PC-9 (cell line): ENCODE measurements around the gene ELMO1. TPM values are rescaled to one million over a fixed set of nuclear protein-coding genes. Genes with fewer than 3 reads are reported as not detected.

Experiments
- BruUV-seq: library from RNA; stranded (reverse); fragments of 400-500 nt; replicated peaks from 2 replicates; lab custom pipeline; 2021; lab: Mats Ljungman, UMichigan
- CTCF ChIA-PET: fragments of 300-600 bp; sonication (Branson Sonifier 250); formaldehyde crosslinking; loops from one replicate; lab custom pipeline; 2022; ENCODE audit warnings: antibody characterized with exemption; lab: Charles Lee
- POLR2A ChIA-PET: fragments of 300-600 bp; sonication (Branson Sonifier 250); formaldehyde crosslinking; loops from one replicate; lab custom pipeline; 2022; ENCODE audit warnings: antibody characterized with exemption; ENCODE audit not compliant: unreplicated experiment; lab: Charles Lee
- DNase-seq, 2 experiments: peaks; one replicate each; pipeline versions ENCODE4 v3.0.0 to v3.0.0-alpha.2; 2015 to 2022; ENCODE audit warnings: mixed read lengths in 1 of 2
- H2AFZ ChIP-seq: fragments of 200-600 bp; sonication (generic); 2 replicates; pipeline ENCODE4 v1.8.1; 2017; ENCODE audit warnings: antibody characterized with exemption
- H3F3A ChIP-seq: fragments of 200-600 bp; sonication (generic); 2 replicates; pipeline ENCODE4 v1.8.1; 2017; ENCODE audit warnings: antibody characterized with exemption, mild to moderate bottlenecking, low read depth; ENCODE audit not compliant: insufficient read depth
- H3K27ac ChIP-seq: fragments of 200-600 bp; sonication (generic); 2 replicates; pipeline ENCODE4 v1.6.1; 2016; ENCODE audit warnings: mixed run types
- H3K27me3 ChIP-seq: fragments of 200-600 bp; sonication (generic); 2 replicates; pipeline ENCODE4 v1.6.1; 2016; ENCODE audit warnings: low read depth, mixed run types; ENCODE audit not compliant: insufficient read depth
- H3K36me3 ChIP-seq: fragments of 200-600 bp; sonication (generic); 2 replicates; pipeline ENCODE4 v1.6.1; 2016; ENCODE audit warnings: low read depth, mixed run types
- H3K4me1 ChIP-seq: fragments of 200-600 bp; sonication (generic); replicated peaks from 2 replicates; pipeline ENCODE4 v1.6.1; 2016; ENCODE audit warnings: mixed run types; ENCODE audit not compliant: insufficient read depth
- H3K4me2 ChIP-seq: fragments of 200-600 bp; sonication (generic); 2 replicates; pipeline ENCODE4 v1.6.1; 2017; ENCODE audit warnings: mixed run types
- H3K4me3 ChIP-seq: fragments of 200-600 bp; sonication (generic); 2 replicates; pipeline ENCODE4 v1.6.1; 2016; ENCODE audit warnings: mixed run types
- H3K79me2 ChIP-seq: fragments of 200-600 bp; sonication (generic); 2 replicates; pipeline ENCODE4 v1.6.1; 2017; ENCODE audit warnings: low read depth, mixed run types
- H3K9me2 ChIP-seq: fragments of 200-600 bp; sonication (generic); 2 replicates; pipeline ENCODE4 v1.8.1; 2017; ENCODE audit warnings: mild to moderate bottlenecking; ENCODE audit not compliant: insufficient read depth
- H3K9me3 ChIP-seq: fragments of 200-600 bp; sonication (generic); 2 replicates; pipeline ENCODE4 v1.8.1; 2016; ENCODE audit warnings: low read depth; ENCODE audit not compliant: insufficient read depth
- H4K20me1 ChIP-seq: fragments of 200-600 bp; sonication (generic); 2 replicates; pipeline ENCODE4 v1.8.1; 2017; ENCODE audit not compliant: insufficient read depth
- CTCF ChIP-seq: fragments of 200-600 bp; sonication (generic); conservative IDR thresholded peaks from 2 replicates; pipeline ENCODE4 v1.6.1; 2017; ENCODE audit warnings: mixed run types, antibody characterized with exemption, mild to moderate bottlenecking, moderate library complexity
- EZH2 ChIP-seq: fragments of 200-600 bp; sonication (generic); IDR thresholded peaks from 2 replicates; pipeline ENCODE4 v1.8.0; 2017; ENCODE audit warnings: antibody characterized with exemption, low read depth
- intact Hi-C: fragments of 100-400 bp; cut with micrococcal nuclease; formaldehyde crosslinking; loops from one replicate; pipeline ENCODE4 v1.10.0; 2022; ENCODE audit not compliant: unreplicated experiment
- total RNA-seq: library from RNA; stranded (reverse); gene quantifications from 2 replicates; pipeline ENCODE4 v1.2.3, GENCODE V29; 2021

Gene ELMO1
- total RNA-seq, 1 experiment from 2014 or later: 4.8 TPM

DNA sequence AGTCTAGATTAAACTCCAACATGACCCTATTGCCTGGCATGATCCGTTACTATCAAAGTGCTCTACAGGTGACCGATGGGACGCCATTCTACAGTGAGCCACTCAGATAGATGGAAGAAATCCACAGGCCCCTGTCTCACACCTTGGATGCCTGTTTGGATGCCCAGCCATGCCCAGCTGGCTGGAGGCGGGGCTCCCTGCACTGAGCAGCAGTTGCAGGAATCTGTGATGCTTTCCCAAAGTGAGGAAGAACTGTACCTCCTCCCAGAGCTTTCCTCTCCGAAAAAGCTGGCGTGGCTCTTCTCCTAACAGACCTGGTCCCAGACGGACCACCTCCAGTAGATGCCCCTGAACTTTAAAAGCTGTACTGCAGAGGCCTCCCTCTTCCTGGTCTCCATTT, 253.3 kb downstream of the ELMO1 start:
- intact Hi-C loops: loop anchor here (5.0 kb wide), 2 partner anchors 208 to 523 kb away; no protein-coding TSS in a partner anchor
- no peak for TF ChIP-seq EZH2
- no peak for TF ChIP-seq CTCF
- Histone ChIP-seq H3F3A (no peaks in the 10 kb centered on the region), H3K27me3 (peaks cover 39% of the 10 kb centered on the region), H3K4me1 (no peaks in the 10 kb centered on the region), H3K9me3 (no peaks in the 10 kb centered on the region), H3K36me3 (no peaks in the 10 kb centered on the region), H3K9me2 (no peaks in the 10 kb centered on the region), H3K79me2 (no peaks in the 10 kb centered on the region), H4K20me1 (no peaks in the 10 kb centered on the region), H3K4me3 (no peak overlapping the region), H3K27ac (no peak overlapping the region), H3K4me2 (no peak overlapping the region), H2AFZ (no peak overlapping the region)
- BruUV-seq: no TSS peak
- POLR2A ChIA-PET: no interaction called here
- CTCF ChIA-PET: no interaction called here
- DNase-seq: no peak

GRCh38 chr7:37194943-37195342, 253.7 kb downstream of the ELMO1 start:
- CTCF ChIA-PET: no interaction called here
- Histone ChIP-seq H3K27me3 (peaks cover 41% of the 10 kb centered on the region), H3K9me2 (no peaks in the 10 kb centered on the region), H3K9me3 (no peaks in the 10 kb centered on the region), H3K27ac (no peak overlapping the region), H4K20me1 (no peaks in the 10 kb centered on the region), H3F3A (no peaks in the 10 kb centered on the region), H3K36me3 (no peaks in the 10 kb centered on the region), H3K4me3 (no peak overlapping the region), H3K4me2 (no peak overlapping the region), H2AFZ (no peak overlapping the region), H3K4me1 (no peaks in the 10 kb centered on the region), H3K79me2 (no peaks in the 10 kb centered on the region)
- TF ChIP-seq EZH2: no peak
- no peak for TF ChIP-seq CTCF
- no peak for DNase-seq
- BruUV-seq: no TSS peak
- intact Hi-C loops: loop anchor here (5.0 kb wide), 2 partner anchors 208 to 523 kb away; no protein-coding TSS in a partner anchor
- POLR2A ChIA-PET: no interaction called here

- no peaks in the 10 kb centered on the region for H3K4me1 ChIP-seq
- no peak for DNase-seq
- CTCF ChIA-PET: no interaction called here
- no peaks in the 10 kb centered on the region for H3F3A ChIP-seq
- H3K4me2 ChIP-seq: no peak overlapping the region
- POLR2A ChIA-PET: no interaction called here
- H4K20me1 ChIP-seq: no peaks in the 10 kb centered on the region
- no peaks in the 10 kb centered on the region; the same call in 1 of the 2 replicates for H3K9me2 ChIP-seq
- intact Hi-C loops: no loop called here
- no TSS peak for BruUV-seq
- no peaks in the 10 kb centered on the region for H3K36me3 ChIP-seq
- no peak overlapping the region for H3K27ac ChIP-seq
- H3K4me3 ChIP-seq: no peak overlapping the region
- peaks cover 41% of the 10 kb centered on the region for H3K27me3 ChIP-seq
- no peak overlapping the region for H2AFZ ChIP-seq
- TF ChIP-seq EZH2: no peak
- TF ChIP-seq CTCF: no peak
- H3K9me3 ChIP-seq: no peaks in the 10 kb centered on the region
- H3K79me2 ChIP-seq: no peaks in the 10 kb centered on the region
Measured at GRCh38 chr7:37193775-37194135, 254.9 kb downstream of the ELMO1 start.
